Body of pancreas (tissue), 4 donors: ENCODE data around the gene FIP1L1.

Source experiments
- CTCF ChIP-seq, 7 experiments: fragments of 450-650 bp in 4 of 7; fragments of 200-600 bp in 3 of 7; sonication (generic) in 3 of 7; IDR thresholded peaks; one replicate each; pipeline ENCODE4 v1.5.1; 2016 to 2019; ENCODE audit warnings: antibody characterized with exemption in 7 of 7
- POLR2A ChIP-seq, 3 donors: fragments of 450-650 bp; IDR thresholded peaks; one replicate each; pipeline ENCODE4 v1.6.1; 2016; ENCODE audit warnings: antibody characterized with exemption in 3 of 3, mild to moderate bottlenecking in 2 of 3

- TF ChIP-seq CTCF (IDR thresholded peaks at IDR 0.05) (no peak), POLR2A (IDR thresholded peaks at IDR 0.05) (no peak)
Observed at GRCh38 chr4:53424280-53424679, 46.8 kb downstream of the FIP1L1 start.
